ENCODE measurements around the gene KIF21B.

Gene KIF21B

GRCh38 chr1:201025571-201026002 is 2.1 kb upstream of the KIF21B start:
- H3K27me3 ChIP-seq (ENCODE audit: insufficient read depth, low read length): peaks cover 10% of the 10 kb centered on the region
- 51% methylated on average over 7 of the region's 7 CpGs for WGBS
- H3K9me3 ChIP-seq (ENCODE audit: insufficient read depth, low read depth, low read length): no peaks in the 10 kb centered on the region
- no peak overlapping the region for H3K27ac ChIP-seq (ENCODE audit: low read depth, low read length)
- peaks cover 3% of the 10 kb centered on the region; the same call in 1 of the 2 replicates for H3K36me3 ChIP-seq (ENCODE audit: insufficient read depth, low read length)
- H3K4me1 ChIP-seq (ENCODE audit: insufficient read depth, low read length): peaks cover 39% of the 10 kb centered on the region
- no peak overlapping the region for H3K9ac ChIP-seq (ENCODE audit: low read depth, low read length)
- no peak overlapping the region for H3K4me3 ChIP-seq (ENCODE audit: low read length)

GRCh38 chr1:201024625-201024998 is 1.1 kb upstream of the KIF21B start:
- H3K27me3 ChIP-seq (ENCODE audit: insufficient read depth, low read length): peaks cover 10% of the 10 kb centered on the region
- WGBS: 56% methylated on average over 2 of the region's 2 CpGs
- peaks cover 49% of the 10 kb centered on the region for H3K4me1 ChIP-seq (ENCODE audit: insufficient read depth, low read length)
- peaks cover 3% of the 10 kb centered on the region; the same call in 1 of the 2 replicates for H3K36me3 ChIP-seq (ENCODE audit: insufficient read depth, low read length)
- no peak overlapping the region for H3K9ac ChIP-seq (ENCODE audit: low read depth, low read length)
- H3K9me3 ChIP-seq (ENCODE audit: insufficient read depth, low read depth, low read length): no peaks in the 10 kb centered on the region
- no peak overlapping the region for H3K27ac ChIP-seq (ENCODE audit: low read depth, low read length)
- H3K4me3 ChIP-seq (ENCODE audit: low read length): peak overlapping the region; percentile 62

GRCh38 chr1:201023920-201024624 is 558 bp upstream of the KIF21B start:
- H3K27ac ChIP-seq (ENCODE audit: low read depth, low read length): no peak overlapping the region
- 24% methylated on average over 17 of the region's 17 CpGs for WGBS
- H3K4me3 ChIP-seq (ENCODE audit: low read length): peak overlapping the region; percentile 62
- no peaks in the 10 kb centered on the region for H3K9me3 ChIP-seq (ENCODE audit: insufficient read depth, low read depth, low read length)
- H3K36me3 ChIP-seq (ENCODE audit: insufficient read depth, low read length): peaks cover 3% of the 10 kb centered on the region; the same call in 1 of the 2 replicates
- H3K4me1 ChIP-seq (ENCODE audit: insufficient read depth, low read length): peaks cover 50% of the 10 kb centered on the region
- peaks cover 10% of the 10 kb centered on the region for H3K27me3 ChIP-seq (ENCODE audit: insufficient read depth, low read length)
- H3K9ac ChIP-seq (ENCODE audit: low read depth, low read length): peak overlapping the region; percentile 52; the same call in 1 of the 2 replicates

- Histone ChIP-seq H3K27ac (ENCODE audit: low read depth, low read length) (no peak overlapping the region), H3K27me3 (ENCODE audit: insufficient read depth, low read length) (peaks cover 10% of the 10 kb centered on the region), H3K36me3 (ENCODE audit: insufficient read depth, low read length) (peaks cover 3% of the 10 kb centered on the region; the same call in 1 of the 2 replicates), H3K9ac (ENCODE audit: low read depth, low read length) (peak overlapping the region; percentile 17), H3K9me3 (ENCODE audit: insufficient read depth, low read depth, low read length) (no peaks in the 10 kb centered on the region), H3K4me3 (ENCODE audit: low read length) (peak overlapping the region; percentile 52), H3K4me1 (ENCODE audit: insufficient read depth, low read length) (peaks cover 50% of the 10 kb centered on the region)
- 3% methylated on average over 56 of the region's 56 CpGs for WGBS
Measured at GRCh38 chr1:201022820-201023516, 546 bp downstream of the KIF21B start.

DNA sequence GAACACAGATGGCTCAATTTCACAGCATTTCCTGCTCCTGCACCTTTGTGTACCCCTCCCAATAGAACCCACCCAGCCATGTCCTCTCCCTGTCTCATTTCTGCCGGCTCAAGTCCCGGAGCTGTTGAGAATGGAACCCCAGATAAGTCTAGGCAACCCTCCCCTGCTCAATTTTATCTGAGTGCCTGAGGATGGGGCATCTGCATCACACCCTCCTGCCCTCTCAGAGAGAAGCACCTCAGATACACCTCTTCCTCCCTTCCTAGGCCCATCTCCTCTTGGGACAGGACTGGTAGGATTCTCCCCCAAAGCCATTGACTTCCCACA is 1.1 kb downstream of the KIF21B start:
- Histone ChIP-seq H3K4me3 (ENCODE audit: low read length) (peak overlapping the region; percentile 52), H3K27me3 (ENCODE audit: insufficient read depth, low read length) (peaks cover 10% of the 10 kb centered on the region), H3K27ac (ENCODE audit: low read depth, low read length) (no peak overlapping the region), H3K9ac (ENCODE audit: low read depth, low read length) (peak overlapping the region; percentile 17; the same call in 1 of the 2 replicates), H3K9me3 (ENCODE audit: insufficient read depth, low read depth, low read length) (no peaks in the 10 kb centered on the region), H3K4me1 (ENCODE audit: insufficient read depth, low read length) (peaks cover 52% of the 10 kb centered on the region), H3K36me3 (ENCODE audit: insufficient read depth, low read length) (peaks cover 3% of the 10 kb centered on the region; the same call in 1 of the 2 replicates)
- WGBS: 54% methylated on average over 2 of the region's 2 CpGs

DNA sequence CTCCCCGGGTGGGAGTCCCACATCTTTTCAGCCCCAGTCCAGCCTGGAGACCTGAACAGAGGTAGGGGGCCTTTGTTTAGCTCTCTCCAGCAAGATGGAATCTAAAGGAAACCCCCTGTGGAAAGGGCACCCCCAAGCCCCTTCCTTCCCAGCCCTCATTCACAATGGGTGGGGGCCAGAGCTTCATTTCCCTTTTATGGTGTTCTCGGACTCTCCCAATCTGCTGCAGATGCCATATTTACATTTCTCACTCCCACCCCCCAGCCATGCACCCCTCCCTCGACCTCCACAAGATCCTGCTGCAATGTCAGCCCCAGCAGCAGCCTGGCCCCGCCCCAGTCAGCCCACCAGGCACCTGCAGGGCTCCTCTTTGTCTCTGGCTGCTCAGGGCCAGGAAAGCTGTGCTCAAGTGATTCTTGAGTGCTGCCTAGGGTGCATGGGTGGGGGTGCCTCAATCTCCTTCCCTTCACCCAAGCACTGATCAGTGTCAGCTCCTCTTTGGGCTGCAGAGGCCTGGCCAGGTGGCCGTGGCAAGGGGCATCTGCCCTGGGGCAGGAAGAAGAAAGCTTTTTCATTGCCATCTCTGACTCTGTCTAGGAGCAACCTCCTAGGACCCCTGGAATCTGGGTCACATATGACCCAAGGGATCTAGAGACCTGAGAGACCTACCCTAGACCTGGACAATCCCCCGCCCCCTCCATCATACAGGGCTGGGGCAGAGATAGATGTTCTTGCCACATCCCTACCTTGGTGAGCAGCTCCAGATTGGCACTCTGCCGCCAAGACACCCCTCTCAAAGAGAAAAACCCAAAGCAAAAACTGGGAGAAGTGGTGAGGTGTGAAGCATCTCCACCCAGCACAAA is 1.7 kb downstream of the KIF21B start:
- Histone ChIP-seq H3K27ac (ENCODE audit: low read depth, low read length) (no peak overlapping the region), H3K9me3 (ENCODE audit: insufficient read depth, low read depth, low read length) (no peaks in the 10 kb centered on the region), H3K9ac (ENCODE audit: low read depth, low read length) (no peak overlapping the region), H3K4me1 (ENCODE audit: insufficient read depth, low read length) (peaks cover 57% of the 10 kb centered on the region), H3K36me3 (ENCODE audit: insufficient read depth, low read length) (no peaks in the 10 kb centered on the region), H3K4me3 (ENCODE audit: low read length) (peak overlapping the region; percentile 52), H3K27me3 (ENCODE audit: insufficient read depth, low read length) (peaks cover 10% of the 10 kb centered on the region)
- 41% methylated on average over 6 of the region's 7 CpGs for WGBS

DNA sequence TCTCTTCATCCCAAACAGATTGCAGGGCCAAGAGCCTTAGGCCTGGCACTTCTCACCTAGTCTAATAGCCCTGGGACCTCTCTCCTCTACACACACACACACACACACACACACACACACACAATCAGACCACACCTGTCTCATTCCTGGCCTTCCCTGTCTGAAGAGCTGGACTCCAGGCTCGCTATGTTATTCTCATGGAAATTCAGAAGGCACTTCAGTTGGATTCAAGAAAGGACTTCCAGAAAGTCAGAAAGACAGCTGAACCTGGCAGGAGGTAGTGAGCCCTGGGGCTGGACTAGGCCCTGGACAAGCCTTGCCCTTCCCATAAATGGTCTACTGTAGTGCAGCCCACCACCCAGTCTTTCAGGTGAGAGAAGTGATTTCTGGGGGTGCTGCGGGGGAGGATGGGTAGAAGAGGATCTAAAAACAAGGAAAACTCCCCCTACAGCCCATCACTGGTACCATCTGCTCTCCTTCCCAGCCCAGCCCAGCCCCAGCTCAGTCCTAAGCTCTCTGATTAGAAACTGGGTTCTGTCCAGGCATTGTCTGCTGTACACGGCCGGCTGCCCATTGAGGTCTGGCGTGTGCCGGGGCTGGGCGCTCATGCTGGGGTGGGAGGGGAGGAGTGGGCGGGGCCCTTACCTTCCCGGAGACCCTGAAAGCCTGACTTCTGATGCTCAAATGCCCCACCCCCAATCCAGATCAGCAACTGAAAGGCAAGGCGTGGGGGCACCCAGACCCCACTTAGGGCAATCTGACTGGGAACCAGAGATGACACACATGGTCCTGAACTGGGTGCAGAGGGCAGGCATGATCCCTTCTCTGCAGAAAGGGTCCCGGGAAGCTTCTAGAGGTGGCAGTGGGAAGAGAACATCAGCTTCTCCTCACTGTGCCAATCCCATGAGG is 2.5 kb downstream of the KIF21B start:
- H3K4me3 ChIP-seq (ENCODE audit: low read length): peak overlapping the region; percentile 52; the same call in 1 of the 2 replicates
- peaks cover 57% of the 10 kb centered on the region for H3K4me1 ChIP-seq (ENCODE audit: insufficient read depth, low read length)
- H3K9ac ChIP-seq (ENCODE audit: low read depth, low read length): no peak overlapping the region
- H3K36me3 ChIP-seq (ENCODE audit: insufficient read depth, low read length): no peaks in the 10 kb centered on the region
- peaks cover 10% of the 10 kb centered on the region for H3K27me3 ChIP-seq (ENCODE audit: insufficient read depth, low read length)
- H3K27ac ChIP-seq (ENCODE audit: low read depth, low read length): no peak overlapping the region; the same call in 1 of the 2 replicates
- H3K9me3 ChIP-seq (ENCODE audit: insufficient read depth, low read depth, low read length): no peaks in the 10 kb centered on the region
- WGBS: 14% methylated on average over 10 of the region's 11 CpGs

DNA sequence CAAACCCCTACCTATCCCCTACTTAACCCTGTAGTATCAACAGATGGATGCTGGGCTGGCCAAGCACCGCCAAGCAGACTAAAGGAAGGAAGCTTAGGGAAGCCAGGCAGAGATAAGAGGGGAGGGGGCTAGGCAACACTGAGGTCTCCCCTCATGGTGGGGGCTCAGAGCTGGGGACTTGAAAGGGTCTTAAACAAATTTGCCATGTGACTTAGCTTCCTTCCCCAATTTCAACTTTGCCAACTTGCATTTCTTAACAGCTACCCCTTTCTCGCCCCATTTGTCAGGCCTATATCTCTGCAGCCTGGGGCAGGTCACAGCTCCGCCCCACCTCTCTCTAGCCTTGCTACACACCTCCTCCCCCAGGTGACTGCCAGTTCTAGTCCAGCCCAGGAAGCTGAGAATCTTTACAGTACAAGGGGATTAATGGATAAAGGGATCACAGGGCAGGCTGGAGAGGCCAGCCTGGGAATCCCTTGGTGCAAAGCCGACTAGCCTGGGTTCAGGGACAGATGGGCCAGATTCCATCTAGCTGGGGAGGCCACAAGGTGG is 3.4 kb downstream of the KIF21B start:
- peaks cover 52% of the 10 kb centered on the region for H3K4me1 ChIP-seq (ENCODE audit: insufficient read depth, low read length)
- H3K9me3 ChIP-seq (ENCODE audit: insufficient read depth, low read depth, low read length): no peaks in the 10 kb centered on the region
- H3K9ac ChIP-seq (ENCODE audit: low read depth, low read length): no peak overlapping the region
- no peak overlapping the region; the same call in 1 of the 2 replicates for H3K27ac ChIP-seq (ENCODE audit: low read depth, low read length)
- H3K27me3 ChIP-seq (ENCODE audit: insufficient read depth, low read length): peaks cover 10% of the 10 kb centered on the region
- no peak overlapping the region for H3K4me3 ChIP-seq (ENCODE audit: low read length)
- WGBS: 58% methylated on average over 4 of the region's 4 CpGs
- H3K36me3 ChIP-seq (ENCODE audit: insufficient read depth, low read length): no peaks in the 10 kb centered on the region

GRCh38 chr1:201019321-201019977 is 4.1 kb downstream of the KIF21B start:
- 89% methylated on average over 3 of the region's 5 CpGs for WGBS
- H3K4me3 ChIP-seq (ENCODE audit: low read length): no peak overlapping the region
- no peak overlapping the region; the same call in 1 of the 2 replicates for H3K9ac ChIP-seq (ENCODE audit: low read depth, low read length)

DNA sequence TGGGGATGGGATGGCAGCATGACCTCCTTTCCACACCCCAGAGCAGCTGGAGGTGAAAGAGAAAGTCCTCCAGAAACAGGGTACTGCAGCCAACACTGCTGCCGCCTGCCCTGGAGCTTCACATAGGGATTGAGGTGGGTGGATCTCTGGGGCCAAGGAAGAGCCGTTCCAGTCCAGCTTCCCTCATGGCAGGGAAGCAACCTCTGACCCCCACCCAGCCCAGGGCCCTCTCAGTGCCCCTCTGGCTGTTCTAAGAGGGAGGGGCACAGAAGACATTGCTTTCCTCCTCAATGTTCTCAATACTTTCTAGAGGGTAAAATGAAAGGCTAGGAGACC is 5.7 kb downstream of the KIF21B start:
- 95% methylated on average over 2 of the region's 2 CpGs for WGBS
- no peaks in the 10 kb centered on the region for H3K36me3 ChIP-seq (ENCODE audit: insufficient read depth, low read length)
- H3K4me3 ChIP-seq (ENCODE audit: low read length): no peak overlapping the region
- no peak overlapping the region for H3K27ac ChIP-seq (ENCODE audit: low read depth, low read length)
- peaks cover 49% of the 10 kb centered on the region for H3K4me1 ChIP-seq (ENCODE audit: insufficient read depth, low read length)
- no peaks in the 10 kb centered on the region for H3K9me3 ChIP-seq (ENCODE audit: insufficient read depth, low read depth, low read length)
- no peak overlapping the region for H3K9ac ChIP-seq (ENCODE audit: low read depth, low read length)
- peaks cover 7% of the 10 kb centered on the region for H3K27me3 ChIP-seq (ENCODE audit: insufficient read depth, low read length)

More at GRCh38 chr1:201019321-201019977, 4.1 kb downstream of the KIF21B start:
- H3K27ac ChIP-seq (ENCODE audit: low read depth, low read length): no peak overlapping the region
- H3K27me3 ChIP-seq (ENCODE audit: insufficient read depth, low read length): peaks cover 10% of the 10 kb centered on the region
- H3K36me3 ChIP-seq (ENCODE audit: insufficient read depth, low read length): no peaks in the 10 kb centered on the region
- H3K9me3 ChIP-seq (ENCODE audit: insufficient read depth, low read depth, low read length): no peaks in the 10 kb centered on the region
- peaks cover 51% of the 10 kb centered on the region for H3K4me1 ChIP-seq (ENCODE audit: insufficient read depth, low read length)
